GM12878 (cell line): Measurements from ENCODE around the gene LDLRAD4. TPM values are rescaled to one million over a fixed set of nuclear protein-coding genes. Genes with fewer than 3 reads are reported as not detected.

Experiments used
- ATAC-seq: fragments of 200-7000 bp; cut with Tn5 transposase; 3 replicates; pipeline ENCODE4 v1.9.1; 2020; ENCODE audit warnings: mild to moderate bottlenecking, moderate library complexity
- BruUV-seq: library from RNA; stranded (reverse); fragments of 400-500 nt; replicated peaks from 2 replicates; lab custom pipeline; 2021; lab: Mats Ljungman, UMichigan
- CTCF ChIA-PET: fragments of 300-600 bp; sonication (Branson Sonifier 250); formaldehyde crosslinking; extraction: SDS; loops from one replicate; lab custom pipeline; 2021; ENCODE audit warnings: inconsistent platforms; lab: Yijun Ruan, JAX
- POLR2A ChIA-PET: fragments of 350-600 bp; formaldehyde crosslinking; extraction: SDS; loops from one replicate; lab custom pipeline; 2021; ENCODE audit warnings: inconsistent platforms; lab: Charles Lee
- RAD21 ChIA-PET: fragments of 300-600 bp; sonication (Branson Sonifier 250); formaldehyde crosslinking; loops from one replicate; lab custom pipeline; 2023; ENCODE audit warnings: antibody characterized with exemption; ENCODE audit not compliant: unreplicated experiment; lab: Charles Lee
- SMC1A ChIA-PET: fragments of 300-600 bp; sonication (Branson Sonifier 250); formaldehyde crosslinking; loops from one replicate; lab custom pipeline; 2023; ENCODE audit not compliant: unreplicated experiment, uncharacterized antibody; lab: Charles Lee
- DNase-seq: peaks from one replicate; pipeline ENCODE4 v3.0.0-alpha.2; 2011; ENCODE audit warnings: low read depth, low spot score
- FAIRE-seq: peaks from 3 replicates; lab custom pipeline; 2011; peaks lifted over from hg19 to GRCh38; lab: Jason Lieb, UNC
- H2AFZ ChIP-seq: 2 replicates; pipeline ENCODE4 v1.6.0; 2011; ENCODE audit warnings: low read depth, low read length, control low read depth; ENCODE audit not compliant: control insufficient read depth
- H3K27ac ChIP-seq: 2 replicates; pipeline ENCODE4 v1.5.1; 2011; ENCODE audit warnings: control low read depth; ENCODE audit not compliant: control insufficient read depth, insufficient read depth
- H3K27me3 ChIP-seq, 2 experiments: replicated peaks in 1 of 2; 2 replicates each; pipeline versions ENCODE4 v1.6.0 to v1.6.1; 2011; ENCODE audit warnings: low read length in 1 of 2; ENCODE audit not compliant: control insufficient read depth in 2 of 2, insufficient read depth in 2 of 2
- H3K36me3 ChIP-seq, 2 experiments: 2 replicates each; pipeline ENCODE4 v1.5.1; 2011; ENCODE audit warnings: low read length in 1 of 2; ENCODE audit not compliant: control insufficient read depth in 2 of 2, insufficient read depth in 2 of 2
- H3K4me1 ChIP-seq: 2 replicates; pipeline ENCODE4 v1.6.1; 2011; ENCODE audit warnings: mild to moderate bottlenecking, low read length, moderate library complexity, mixed read lengths; ENCODE audit not compliant: control insufficient read depth, insufficient read depth
- H3K4me2 ChIP-seq: 2 replicates; pipeline ENCODE4 v1.6.0; 2011; ENCODE audit warnings: control low read depth; ENCODE audit not compliant: control insufficient read depth, insufficient read depth
- H3K4me3 ChIP-seq: fragments of 200-600 bp; sonication (generic); 2 replicates; pipeline ENCODE4 v1.5.1; 2016
- H3K79me2 ChIP-seq: 2 replicates; pipeline ENCODE4 v1.6.0; 2011; ENCODE audit warnings: low read length; ENCODE audit not compliant: control insufficient read depth, insufficient read depth
- H3K9ac ChIP-seq: 2 replicates; pipeline ENCODE4 v1.8.0; 2011; ENCODE audit warnings: low read length, control low read depth, mixed read lengths; ENCODE audit not compliant: control insufficient read depth, insufficient read depth
- H3K9me3 ChIP-seq: replicated peaks from 3 replicates; pipeline ENCODE4 v1.5.1; 2011; ENCODE audit warnings: mild to moderate bottlenecking, low read length; ENCODE audit not compliant: control insufficient read depth, insufficient read depth
- H4K20me1 ChIP-seq: 2 replicates; pipeline ENCODE4 v1.6.0; 2011; ENCODE audit not compliant: control insufficient read depth, insufficient read depth
- BCL11A ChIP-seq: IDR thresholded peaks from 2 replicates; pipeline ENCODE4 v1.6.1; 2011; ENCODE audit warnings: low read depth, low read length
- CHD1 ChIP-seq: IDR thresholded peaks from 2 replicates; pipeline ENCODE4 v1.6.1; 2012; ENCODE audit warnings: low read depth, low read length, improper control_type of control experiment
- EZH2 ChIP-seq: IDR thresholded peaks from 2 replicates; pipeline ENCODE4 v1.6.1; 2012; ENCODE audit warnings: low read depth, mild to moderate bottlenecking, control low read depth, inconsistent platforms, low read length, borderline replicate concordance; ENCODE audit not compliant: control insufficient read depth
- FOXK2 ChIP-seq: fragments of 450-650 bp; IDR thresholded peaks from 2 replicates; pipeline ENCODE4 v1.6.1; 2017; ENCODE audit warnings: mild to moderate bottlenecking, moderate library complexity
- KAT2A ChIP-seq: conservative IDR thresholded peaks from 2 replicates; pipeline ENCODE4 v1.6.1; 2011; ENCODE audit warnings: low read depth, low read length; ENCODE audit not compliant: control insufficient read depth
- KDM1A ChIP-seq: fragments of 200-600 bp; sonication (generic); IDR thresholded peaks from 2 replicates; pipeline ENCODE4 v1.6.1; 2016; ENCODE audit warnings: borderline replicate concordance
- NFYB ChIP-seq: IDR thresholded peaks from 2 replicates; pipeline ENCODE4 v1.6.1; 2011; ENCODE audit warnings: low read depth, mild to moderate bottlenecking, low read length, improper control_type of control experiment, moderate library complexity; ENCODE audit not compliant: insufficient read depth
- PML ChIP-seq: IDR thresholded peaks from 2 replicates; pipeline ENCODE4 v1.6.1; 2012; ENCODE audit warnings: low read length, inconsistent platforms
- POLR2AphosphoS5 ChIP-seq: IDR thresholded peaks from 2 replicates; pipeline ENCODE4 v1.6.1; 2011; ENCODE audit warnings: mild to moderate bottlenecking, low read length, inconsistent platforms
- RB1 ChIP-seq: fragments of 450-650 bp; formaldehyde crosslinking; IDR thresholded peaks from 2 replicates; pipeline ENCODE4 v1.6.1; 2017; ENCODE audit warnings: mild to moderate bottlenecking, borderline replicate concordance
- RBBP5 ChIP-seq: fragments of 200-600 bp; sonication (generic); conservative IDR thresholded peaks from 2 replicates; pipeline ENCODE4 v1.6.1; 2016
- REST ChIP-seq: IDR thresholded peaks from 2 replicates; pipeline ENCODE4 v1.6.1; 2012; ENCODE audit warnings: mild to moderate bottlenecking, low read depth, low read length
- SMC3 ChIP-seq: IDR thresholded peaks from 2 replicates; pipeline ENCODE4 v1.6.1; 2011; ENCODE audit warnings: low read length, improper control_type of control experiment, borderline replicate concordance
- USF2 ChIP-seq: IDR thresholded peaks from 2 replicates; pipeline ENCODE4 v1.6.1; 2011; ENCODE audit warnings: low read depth, low read length, improper control_type of control experiment, borderline replicate concordance
- WGBS: methylation state at CpG from one replicate; pipeline ENCODE4 v1.1.6; 2016; ENCODE audit warnings: low lambda C conversion rate; ENCODE audit not compliant: insufficient replicate concordance, insufficient coverage; ENCODE audit errors: missing lambda C conversion rate; 5-methylcytosine and 5-hydroxymethylcytosine counted together
- in situ Hi-C: fragments of 300-500 bp; cut with MboI; formaldehyde crosslinking; loops from 9 replicates; pipeline ENCODE4 v1.14.3; 2018; ENCODE audit warnings: mixed read lengths
- intact Hi-C: fragments of 100-400 bp; cut with micrococcal nuclease; formaldehyde crosslinking; loops from one replicate; pipeline ENCODE4 v1.14.2; 2022; ENCODE audit not compliant: unreplicated experiment
- polyA plus RNA-seq, 11 experiments: library from polyadenylated mRNA; depleted of rRNA in 4 of 11; unstranded in 6 of 11; stranded (reverse) in 5 of 11; fragments of >200 nt; fragmentation: Nextera tagmentation in 4 of 11; fragmentation: Illumina TruSeq in 1 of 11; extraction: Ambion mirVana in 4 of 11; extraction: Trizol in 1 of 11; gene quantifications; 1 replicate in 1 of 11; 2 replicates in 10 of 11; pipeline versions ENCODE4 v1.2.1 to v1.2.3, GENCODE V29; 2011 to 2016; ENCODE audit warnings: inconsistent platforms in 2 of 11, missing spikeins in 2 of 11, low read depth in 1 of 11
- total RNA-seq, 4 experiments: library from RNA; depleted of rRNA in 3 of 4; stranded (reverse); fragments of >200 nt in 3 of 4; fragmentation: Illumina TruSeq in 1 of 4; extraction: Trizol in 1 of 4; gene quantifications; 2 replicates each; pipeline versions ENCODE4 v1.2.1 to v1.2.3, GENCODE V29; 2013 to 2021
- TF ChIP-seq, protein P1 (sequence below): fragments of 450-650 bp; IDR thresholded peaks from 2 replicates; pipeline ENCODE4 v1.6.1; 2016; ENCODE audit warnings: mild to moderate bottlenecking, moderate library complexity, borderline replicate concordance

The LDLRAD4 gene
- total and polyA plus RNA-seq, 10 of the 15 experiments (the other 5 are each of a cell fraction or from before 2014, with no cell fraction given) = 2.7 to 16.8 (median 11.2) TPM

- TF ChIP-seq USF2 (no peak), NFYB (no peak), POLR2AphosphoS5 (no peak), CHD1 (no peak), RB1 (no peak)
These were observed 118.8 kb downstream of the LDLRAD4 start (continued) for GRCh38 chr18:13337369-13337768.

DNA sequence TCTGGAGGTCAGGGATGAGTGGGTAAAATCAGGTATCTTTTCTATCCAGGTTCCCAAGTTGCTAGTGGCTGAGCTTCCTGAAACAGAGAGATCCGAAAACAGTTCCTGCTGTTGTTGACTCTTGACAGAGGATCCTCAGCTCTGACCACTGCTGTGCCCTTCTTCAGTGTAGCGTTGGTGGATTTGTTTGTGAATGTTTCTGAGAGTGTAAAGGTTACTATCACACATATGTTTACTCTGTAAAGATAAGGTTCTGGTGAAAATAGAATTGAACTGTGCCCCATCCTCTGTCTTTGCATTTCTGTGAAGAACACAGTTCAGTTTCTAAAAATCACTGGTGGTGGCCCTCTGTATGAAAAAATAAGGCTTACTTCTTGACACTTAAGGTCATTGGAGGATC is 119.8 kb downstream of the LDLRAD4 start:
- Histone ChIP-seq H3K36me3 (no peaks in the 10 kb centered on the region), H3K4me2 (no peak overlapping the region), H3K4me1 (no peaks in the 10 kb centered on the region), H3K27me3 (no peaks in the 10 kb centered on the region; a peak in 1 of 4 replicates), H3K9ac (no peak overlapping the region), H4K20me1 (no peaks in the 10 kb centered on the region), H2AFZ (no peak overlapping the region), H3K9me3 (no peaks in the 10 kb centered on the region), H3K27ac (no peak overlapping the region), H3K4me3 (no peak overlapping the region), H3K79me2 (no peaks in the 10 kb centered on the region)
- no TSS peak for BruUV-seq
- ATAC-seq = no peak
- ChIA-PET RAD21 (no interaction called here), POLR2A (no interaction called here), CTCF (no interaction called here), SMC1A (no interaction called here)
- no peak for DNase-seq
- no peak for TF ChIP-seq BCL11A
- TF ChIP-seq KDM1A = no peak
- TF ChIP-seq RBBP5 = no peak
- TF ChIP-seq, protein P1, sequence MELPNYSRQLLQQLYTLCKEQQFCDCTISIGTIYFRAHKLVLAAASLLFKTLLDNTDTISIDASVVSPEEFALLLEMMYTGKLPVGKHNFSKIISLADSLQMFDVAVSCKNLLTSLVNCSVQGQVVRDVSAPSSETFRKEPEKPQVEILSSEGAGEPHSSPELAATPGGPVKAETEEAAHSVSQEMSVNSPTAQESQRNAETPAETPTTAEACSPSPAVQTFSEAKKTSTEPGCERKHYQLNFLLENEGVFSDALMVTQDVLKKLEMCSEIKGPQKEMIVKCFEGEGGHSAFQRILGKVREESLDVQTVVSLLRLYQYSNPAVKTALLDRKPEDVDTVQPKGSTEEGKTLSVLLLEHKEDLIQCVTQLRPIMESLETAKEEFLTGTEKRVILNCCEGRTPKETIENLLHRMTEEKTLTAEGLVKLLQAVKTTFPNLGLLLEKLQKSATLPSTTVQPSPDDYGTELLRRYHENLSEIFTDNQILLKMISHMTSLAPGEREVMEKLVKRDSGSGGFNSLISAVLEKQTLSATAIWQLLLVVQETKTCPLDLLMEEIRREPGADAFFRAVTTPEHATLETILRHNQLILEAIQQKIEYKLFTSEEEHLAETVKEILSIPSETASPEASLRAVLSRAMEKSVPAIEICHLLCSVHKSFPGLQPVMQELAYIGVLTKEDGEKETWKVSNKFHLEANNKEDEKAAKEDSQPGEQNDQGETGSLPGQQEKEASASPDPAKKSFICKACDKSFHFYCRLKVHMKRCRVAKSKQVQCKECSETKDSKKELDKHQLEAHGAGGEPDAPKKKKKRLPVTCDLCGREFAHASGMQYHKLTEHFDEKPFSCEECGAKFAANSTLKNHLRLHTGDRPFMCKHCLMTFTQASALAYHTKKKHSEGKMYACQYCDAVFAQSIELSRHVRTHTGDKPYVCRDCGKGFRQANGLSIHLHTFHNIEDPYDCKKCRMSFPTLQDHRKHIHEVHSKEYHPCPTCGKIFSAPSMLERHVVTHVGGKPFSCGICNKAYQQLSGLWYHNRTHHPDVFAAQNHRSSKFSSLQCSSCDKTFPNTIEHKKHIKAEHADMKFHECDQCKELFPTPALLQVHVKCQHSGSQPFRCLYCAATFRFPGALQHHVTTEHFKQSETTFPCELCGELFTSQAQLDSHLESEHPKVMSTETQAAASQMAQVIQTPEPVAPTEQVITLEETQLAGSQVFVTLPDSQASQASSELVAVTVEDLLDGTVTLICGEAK = no peak
- TF ChIP-seq FOXK2 = no peak
- no peak for TF ChIP-seq SMC3
- no peak for TF ChIP-seq REST
- TF ChIP-seq PML = no peak
- no peak for TF ChIP-seq KAT2A
- no peak for TF ChIP-seq EZH2
- intact Hi-C loops = no loop called here
- no peak for FAIRE-seq
- in situ Hi-C loops = no loop called here
- WGBS = 31% methylated on average over 2 of the region's 2 CpGs
